OCI-LY1 (cell line): ENCODE results near the gene TMPRSS3.

Experiments used
- H2AFZ ChIP-seq: fragments of 200-600 bp; sonication (generic), shearing (Covaris generic); 2 replicates; pipeline ENCODE4 v1.6.0; 2014; ENCODE audit warnings: antibody characterized with exemption, mild to moderate bottlenecking, low read length
- H3F3A ChIP-seq: fragments of 200-600 bp; sonication (generic), shearing (Covaris generic); 2 replicates; pipeline ENCODE4 v1.6.0; 2014; ENCODE audit warnings: mild to moderate bottlenecking, antibody characterized with exemption, low read length, moderate library complexity; ENCODE audit not compliant: insufficient read depth
- H3K27ac ChIP-seq: fragments of 200-600 bp; sonication (generic); 2 replicates; pipeline ENCODE4 v1.5.1; 2014; ENCODE audit warnings: low read length, mixed run types, mild to moderate bottlenecking, low read depth; ENCODE audit not compliant: poor library complexity, severe bottlenecking
- H3K27me3 ChIP-seq: fragments of 200-600 bp; sonication (generic); 2 replicates; pipeline ENCODE4 v1.6.0; 2014; ENCODE audit warnings: antibody characterized with exemption, mild to moderate bottlenecking, low read length, moderate library complexity; ENCODE audit not compliant: insufficient read depth
- H3K36me3 ChIP-seq: fragments of 200-600 bp; sonication (generic); 2 replicates; pipeline ENCODE4 v1.6.1; 2014; ENCODE audit warnings: mild to moderate bottlenecking, antibody characterized with exemption, low read length, moderate library complexity, mixed read lengths; ENCODE audit not compliant: insufficient read depth
- H3K4me1 ChIP-seq: fragments of 200-600 bp; sonication (generic); 2 replicates; pipeline ENCODE4 v1.5.1; 2014; ENCODE audit warnings: mild to moderate bottlenecking, low read length, moderate library complexity; ENCODE audit not compliant: insufficient read depth, severe bottlenecking
- H3K4me2 ChIP-seq: fragments of 200-600 bp; sonication (generic), shearing (Covaris generic); 2 replicates; pipeline ENCODE4 v1.6.1; 2014; ENCODE audit warnings: low read length
- H3K4me3 ChIP-seq: fragments of 200-600 bp; sonication (generic); 2 replicates; pipeline ENCODE4 v1.5.1; 2014; ENCODE audit warnings: low read length, low read depth, mild to moderate bottlenecking, mixed read lengths; ENCODE audit not compliant: poor library complexity, severe bottlenecking
- H3K79me2 ChIP-seq: fragments of 200-600 bp; shearing (Covaris generic); 2 replicates; pipeline ENCODE4 v1.6.1; 2016; ENCODE audit warnings: mixed run types, low read length, mixed read lengths; ENCODE audit not compliant: insufficient read depth
- H3K9ac ChIP-seq: fragments of 200-600 bp; sonication (generic), shearing (Covaris generic); 2 replicates; pipeline ENCODE4 v1.6.1; 2014; ENCODE audit warnings: mild to moderate bottlenecking, low read length, mixed read lengths
- H3K9me2 ChIP-seq: fragments of 200-600 bp; sonication (generic), shearing (Covaris generic); 2 replicates; pipeline ENCODE4 v1.6.1; 2014; ENCODE audit warnings: low read depth, mild to moderate bottlenecking, low read length, mixed read lengths
- H3K9me3 ChIP-seq: fragments of 200-600 bp; shearing (Covaris generic); 2 replicates; pipeline ENCODE4 v1.6.1; 2014; ENCODE audit warnings: low read length, mixed read lengths
- H4K20me1 ChIP-seq: fragments of 200-600 bp; sonication (generic), shearing (Covaris generic); 2 replicates; pipeline ENCODE4 v1.6.0; 2016; ENCODE audit warnings: mild to moderate bottlenecking, low read length; ENCODE audit not compliant: insufficient read depth
- CTCF ChIP-seq: fragments of 200-600 bp; sonication (generic), shearing (Covaris generic); IDR thresholded peaks from 2 replicates; pipeline ENCODE4 v1.5.1; 2017; ENCODE audit warnings: mild to moderate bottlenecking, antibody characterized with exemption, low read length, moderate library complexity, mixed read lengths
- EZH2 ChIP-seq: fragments of 200-600 bp; sonication (generic), shearing (Covaris generic); IDR thresholded peaks from 2 replicates; pipeline ENCODE4 v1.8.0; 2017; ENCODE audit warnings: borderline replicate concordance, mixed run types, mild to moderate bottlenecking, antibody characterized with exemption, low read length, moderate library complexity, mixed read lengths

Gene TMPRSS3

GRCh38 chr21:42357307-42357706 lies 38.5 kb downstream of the TMPRSS3 start:
- Histone ChIP-seq H3K27me3 (peaks cover 28% of the 10 kb centered on the region; the same call in 1 of the 2 replicates), H3K4me3 (no peak overlapping the region)

GRCh38 chr21:42356650-42357049 lies 39.2 kb downstream of the TMPRSS3 start:
- peaks cover 5% of the 10 kb centered on the region; the same call in 1 of the 2 replicates for H3K9me3 ChIP-seq
- no peak overlapping the region for H3K9ac ChIP-seq
- no peaks in the 10 kb centered on the region for H3K36me3 ChIP-seq
- H3K27ac ChIP-seq, result no peak overlapping the region
- H3K4me1 ChIP-seq, result no peaks in the 10 kb centered on the region
- no peak overlapping the region for H2AFZ ChIP-seq
- no peak overlapping the region for H3K4me2 ChIP-seq
- no peaks in the 10 kb centered on the region for H3K9me2 ChIP-seq
- H3K4me3 ChIP-seq, result no peak overlapping the region
- H4K20me1 ChIP-seq, result no peaks in the 10 kb centered on the region
- no peaks in the 10 kb centered on the region for H3K79me2 ChIP-seq
- TF ChIP-seq CTCF (no peak), EZH2 (no peak)
- H3F3A ChIP-seq, result no peaks in the 10 kb centered on the region
- H3K27me3 ChIP-seq, result peaks cover 28% of the 10 kb centered on the region; the same call in 1 of the 2 replicates

More at GRCh38 chr21:42357307-42357706, 38.5 kb downstream of the TMPRSS3 start:
- Histone ChIP-seq H4K20me1 (no peaks in the 10 kb centered on the region), H2AFZ (no peak overlapping the region), H3K4me1 (no peaks in the 10 kb centered on the region), H3K9me2 (no peaks in the 10 kb centered on the region), H3K27ac (no peak overlapping the region), H3K9me3 (peaks cover 5% of the 10 kb centered on the region; the same call in 1 of the 2 replicates), H3K79me2 (no peaks in the 10 kb centered on the region), H3K36me3 (no peaks in the 10 kb centered on the region), H3K9ac (no peak overlapping the region), H3F3A (no peaks in the 10 kb centered on the region), H3K4me2 (no peak overlapping the region)
- TF ChIP-seq EZH2 (no peak), CTCF (no peak)

- H3K9me2 ChIP-seq, result no peaks in the 10 kb centered on the region
- H3K4me3 ChIP-seq, result no peak overlapping the region
- no peaks in the 10 kb centered on the region for H3K79me2 ChIP-seq
- H3K27me3 ChIP-seq, result peaks cover 28% of the 10 kb centered on the region; the same call in 1 of the 2 replicates
- H3K4me2 ChIP-seq, result no peak overlapping the region
- H3K36me3 ChIP-seq, result no peaks in the 10 kb centered on the region
- H3K9ac ChIP-seq, result no peak overlapping the region
- H3K4me1 ChIP-seq, result no peaks in the 10 kb centered on the region
- no peak overlapping the region for H2AFZ ChIP-seq
- TF ChIP-seq EZH2, result no peak
- no peak for TF ChIP-seq CTCF
- peaks cover 5% of the 10 kb centered on the region; the same call in 1 of the 2 replicates for H3K9me3 ChIP-seq
- H3F3A ChIP-seq, result no peaks in the 10 kb centered on the region
- no peak overlapping the region for H3K27ac ChIP-seq
- no peaks in the 10 kb centered on the region for H4K20me1 ChIP-seq
These were observed 39.8 kb downstream of the TMPRSS3 start for GRCh38 chr21:42356046-42356445.
